GM19193 (cell line): ENCODE data around the gene TUBA3C.

Experiments used
- POLR2A ChIP-seq: IDR thresholded peaks from 4 replicates; pipeline ENCODE4 v1.6.1; 2011; ENCODE audit not compliant: insufficient read depth, insufficient read length; ENCODE audit errors: extremely low read depth

The TUBA3C gene

GRCh38 chr13:19169496-19169895 lies 12.1 kb downstream of the TUBA3C start:
- TF ChIP-seq POLR2A = no peak

- no peak for TF ChIP-seq POLR2A
These were observed 20.3 kb downstream of the TUBA3C start for GRCh38 chr13:19161308-19161707.

- no peak for TF ChIP-seq POLR2A
These were observed 21.7 kb downstream of the TUBA3C start for GRCh38 chr13:19159761-19160420.

DNA sequence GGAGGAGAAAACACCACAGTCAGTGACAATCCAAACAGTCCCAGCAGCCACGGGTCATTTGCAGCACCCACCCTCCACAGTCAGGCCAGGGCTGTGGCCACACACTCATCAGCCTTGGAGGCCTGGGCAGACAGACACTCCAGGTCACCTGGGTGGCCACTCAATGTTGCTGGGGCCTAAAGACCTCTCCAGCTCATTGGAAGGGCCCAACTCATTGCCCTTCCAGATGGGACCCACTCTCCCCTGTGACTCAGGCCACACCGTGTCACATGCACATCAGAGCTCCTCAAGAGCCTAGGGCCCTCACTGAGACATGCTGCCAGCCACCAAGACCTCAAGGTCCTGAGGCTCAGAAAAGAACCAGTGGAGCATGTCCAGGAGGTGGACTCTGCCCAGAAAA lies 22.4 kb downstream of the TUBA3C start:
- TF ChIP-seq POLR2A = no peak

DNA sequence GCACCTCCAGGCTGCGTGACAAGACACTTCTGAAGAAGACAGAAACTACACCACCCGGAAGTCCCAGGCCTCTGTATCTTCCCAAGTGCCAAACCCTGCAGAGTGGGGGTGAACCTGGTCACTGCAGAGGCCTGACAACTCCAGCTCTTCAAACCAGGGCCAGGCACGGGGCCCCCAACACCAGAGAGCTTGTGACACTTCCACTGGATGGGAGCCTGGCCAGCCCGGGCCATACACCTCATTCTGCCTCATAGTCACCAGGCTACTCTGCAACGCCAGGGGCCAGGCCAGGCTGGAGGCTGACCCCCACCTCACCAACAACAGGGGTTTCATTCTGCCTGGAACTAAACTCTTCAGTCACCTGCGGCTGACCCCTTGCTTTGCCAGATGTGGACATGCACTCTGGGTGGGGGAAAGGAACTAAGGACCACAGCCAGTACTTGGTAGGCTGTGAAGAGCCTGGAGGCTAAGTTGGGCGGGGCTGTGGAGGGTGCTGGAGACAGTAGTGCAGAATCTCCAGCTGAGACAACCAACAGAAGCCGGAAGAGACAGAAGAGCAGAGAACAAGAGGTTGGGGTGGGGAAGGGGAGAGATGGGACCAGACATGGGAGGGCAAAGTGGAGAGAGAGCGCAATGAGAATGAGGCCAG lies 23.0 kb downstream of the TUBA3C start:
- no peak for TF ChIP-seq POLR2A

DNA sequence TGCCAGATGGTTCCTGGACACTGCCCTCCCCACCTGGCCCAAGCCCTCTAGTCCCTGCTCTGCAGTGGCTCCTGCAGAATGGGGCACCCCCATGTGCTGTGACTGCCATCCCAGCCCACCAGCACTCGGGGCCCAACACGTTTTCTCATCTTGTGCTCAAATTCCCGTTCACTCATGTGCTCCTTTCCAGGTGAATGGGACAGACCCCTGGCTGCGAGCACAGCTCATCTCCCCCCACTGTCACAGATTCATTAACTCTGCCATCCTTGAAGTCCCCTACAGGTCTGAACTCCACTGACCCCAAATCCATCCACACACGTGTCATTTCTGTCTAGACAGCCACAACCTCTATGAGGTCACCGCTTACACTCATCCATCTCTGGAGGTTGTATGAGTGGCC lies 23.6 kb downstream of the TUBA3C start:
- TF ChIP-seq POLR2A = no peak

DNA sequence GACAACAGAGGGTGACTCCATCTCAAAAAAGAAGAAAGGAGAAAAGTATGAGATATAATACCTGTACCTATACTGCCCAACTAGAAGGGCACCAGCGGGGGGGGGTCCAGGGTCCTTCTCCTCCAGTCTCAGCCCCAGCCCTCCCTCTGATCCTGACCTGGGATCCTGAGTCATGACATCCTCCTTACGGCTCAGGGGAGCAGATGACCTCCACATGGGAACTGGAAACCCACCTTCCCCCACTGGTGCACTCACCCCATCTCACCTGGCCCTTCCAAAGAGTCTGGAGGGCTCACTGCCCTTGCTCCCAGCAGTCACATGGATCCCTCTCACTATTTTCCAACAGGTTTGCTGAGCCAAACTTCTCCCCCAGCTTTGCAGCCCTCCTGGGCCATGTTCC lies 24.2 kb downstream of the TUBA3C start:
- no peak for TF ChIP-seq POLR2A

GRCh38 chr13:19156013-19156825 lies 25.4 kb downstream of the TUBA3C start:
- no peak for TF ChIP-seq POLR2A

DNA sequence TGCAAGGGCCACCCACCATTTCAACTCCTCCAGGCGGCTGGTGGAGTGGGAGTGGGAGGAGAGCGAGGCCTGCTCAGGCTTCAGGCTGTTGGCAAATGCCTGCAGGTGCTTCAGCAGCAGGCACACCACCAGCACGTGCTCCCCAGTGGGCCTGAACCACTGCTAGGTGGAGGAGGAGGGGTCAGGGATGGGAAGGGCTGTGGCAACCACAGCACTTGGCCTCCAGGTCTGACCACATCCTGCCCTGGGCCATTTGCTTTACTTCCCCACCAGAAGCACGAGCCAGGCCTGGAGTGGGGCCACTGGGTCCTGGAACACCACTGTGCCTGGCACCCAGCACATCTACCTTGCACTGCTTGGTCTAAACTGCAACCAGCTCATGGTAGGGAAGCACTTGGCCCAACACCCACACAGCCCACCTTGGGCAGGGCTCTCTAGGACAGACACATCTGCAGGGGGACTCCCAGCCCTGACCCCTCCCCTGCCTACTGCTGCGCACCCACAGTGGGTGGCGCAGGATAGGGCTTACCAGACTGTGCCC lies 26.2 kb downstream of the TUBA3C start:
- no peak for TF ChIP-seq POLR2A

DNA sequence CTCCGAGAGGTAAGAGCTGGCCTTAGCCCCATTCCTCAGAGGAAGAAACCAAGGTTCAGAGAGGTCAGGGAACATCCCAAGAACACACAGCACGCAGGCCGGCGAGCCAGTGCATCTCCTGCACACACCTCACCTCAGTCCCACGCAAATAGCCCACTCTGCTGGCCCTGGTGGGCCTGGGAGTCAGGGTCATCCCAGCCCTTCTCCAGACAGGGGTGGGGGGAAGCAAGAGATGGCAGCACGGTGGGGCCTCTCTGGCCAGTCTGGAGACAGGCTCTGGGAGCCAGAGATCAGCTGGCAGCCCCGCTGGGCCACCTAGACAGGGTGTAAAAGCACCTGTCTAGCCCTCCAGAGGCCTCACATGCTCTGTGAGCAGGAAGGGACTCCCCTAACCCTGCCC lies 26.8 kb downstream of the TUBA3C start:
- no peak for TF ChIP-seq POLR2A

- TF ChIP-seq POLR2A = no peak
These were observed 27.7 kb downstream of the TUBA3C start for GRCh38 chr13:19153782-19154450.

DNA sequence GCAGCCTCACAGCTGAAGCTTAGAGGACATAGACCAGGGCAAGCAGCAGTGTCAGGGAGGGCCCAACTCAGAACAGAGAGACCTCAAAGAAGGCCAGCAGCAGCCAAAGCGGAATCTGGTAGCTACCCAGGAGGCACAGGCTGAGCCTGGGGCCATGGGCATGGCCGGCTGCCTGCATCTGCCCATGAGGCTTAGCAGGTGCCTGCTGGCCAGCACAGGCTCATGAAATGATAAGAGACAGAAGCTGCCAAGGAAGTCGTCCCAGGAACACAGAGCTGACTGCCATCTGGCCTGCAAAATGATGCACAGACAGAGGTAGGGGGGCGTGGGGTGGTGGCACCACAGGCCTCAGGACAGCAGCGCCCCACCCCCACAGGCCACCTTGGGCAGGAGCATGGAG lies 29.2 kb downstream of the TUBA3C start:
- TF ChIP-seq POLR2A = no peak

DNA sequence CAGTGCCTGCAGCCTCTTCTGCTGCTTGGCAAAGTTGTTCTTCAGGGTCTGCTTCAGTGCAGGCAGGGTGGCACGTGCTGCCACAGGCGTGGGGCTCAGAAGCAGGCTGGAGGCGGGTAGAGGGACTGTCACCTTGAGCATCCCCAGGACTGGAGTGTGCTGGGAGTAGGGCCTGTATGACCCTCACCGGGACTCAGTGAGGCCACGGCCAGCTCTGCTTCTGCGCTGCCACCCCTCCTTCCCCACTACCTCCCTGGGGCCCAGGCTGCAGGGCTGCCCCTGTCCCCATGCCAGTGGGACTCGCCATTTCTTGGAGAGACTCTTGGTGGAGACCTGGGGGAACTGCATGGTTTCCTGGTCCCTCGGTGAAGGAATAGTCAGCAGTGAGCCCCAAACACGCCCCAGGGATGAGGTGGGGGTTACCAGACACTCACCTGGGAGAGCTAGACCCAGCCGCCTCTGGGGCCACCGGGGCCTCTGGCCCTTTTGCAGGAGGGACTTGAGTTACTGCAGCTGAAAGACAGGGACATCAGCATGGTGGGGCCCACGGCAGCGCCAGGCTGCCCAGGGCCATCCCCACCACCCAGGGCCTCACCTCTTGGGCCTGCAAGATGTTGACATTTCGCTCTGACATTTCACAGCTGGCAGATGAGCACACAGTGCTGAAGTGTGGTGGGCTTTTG lies 29.9 kb downstream of the TUBA3C start:
- TF ChIP-seq POLR2A = no peak

GRCh38 chr13:19150712-19151228 lies 30.9 kb downstream of the TUBA3C start:
- no peak for TF ChIP-seq POLR2A
